DMS53 (cell line): ENCODE results near the gene COL23A1.

Source experiments
- DNase-seq: peaks from one replicate; lab custom pipeline; 2025; lab: John Stamatoyannopoulos, UW

COL23A1 gene

DNA sequence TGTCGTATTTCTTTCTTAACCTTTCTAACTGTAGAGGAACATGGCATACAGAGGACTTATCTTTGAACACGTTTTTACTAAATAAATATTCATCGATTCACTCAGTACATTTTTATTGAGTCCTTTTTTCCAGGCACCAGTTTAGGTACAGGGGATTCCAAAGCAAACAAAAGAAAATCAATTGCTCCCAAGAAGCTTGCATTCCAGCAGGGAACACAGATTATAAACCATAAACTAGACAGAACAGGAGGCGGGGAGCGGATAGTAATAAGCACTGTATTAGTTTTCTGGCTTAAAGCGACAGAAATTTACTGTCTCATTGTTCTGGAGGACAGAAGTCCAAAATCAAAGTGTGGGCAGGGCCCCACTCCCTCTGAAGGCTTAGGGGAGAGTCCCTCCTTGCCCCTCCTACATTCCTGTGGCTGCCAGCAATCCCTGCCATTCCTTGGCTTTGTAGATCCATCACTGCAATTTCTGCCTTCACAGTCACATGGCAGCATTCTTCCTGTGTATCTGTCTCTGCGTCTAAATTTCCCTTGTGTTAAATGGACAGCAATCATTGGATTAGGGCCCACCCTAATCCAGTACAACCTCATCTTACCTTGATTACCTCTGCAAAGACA is 115.5 kb downstream of the COL23A1 start:
- DNase-seq, result no peak

GRCh38 chr5:178473854-178474253 is 116.3 kb downstream of the COL23A1 start:
- DNase-seq, result no peak

DNA sequence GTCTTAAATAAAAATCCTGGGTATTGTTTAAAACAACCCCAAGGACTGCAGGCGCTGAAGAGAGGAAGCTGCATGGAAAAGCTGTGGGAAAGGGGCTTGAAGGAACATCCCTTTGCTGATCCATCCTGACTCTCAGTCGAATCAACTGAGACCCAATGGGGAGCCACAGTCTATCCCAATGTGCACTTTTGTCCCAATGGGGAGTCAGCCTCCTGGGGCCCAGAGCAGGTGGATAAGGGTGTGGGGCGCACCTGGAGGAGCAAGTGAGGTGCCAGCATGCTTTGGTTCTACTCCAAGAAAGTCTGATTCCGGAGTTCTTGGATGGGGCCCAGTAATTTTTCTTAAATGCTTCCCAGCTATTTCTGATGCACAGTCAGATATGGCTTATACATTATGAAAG is 118.1 kb downstream of the COL23A1 start:
- no peak for DNase-seq

GRCh38 chr5:178471711-178472110 is 118.5 kb downstream of the COL23A1 start:
- DNase-seq, result no peak

DNA sequence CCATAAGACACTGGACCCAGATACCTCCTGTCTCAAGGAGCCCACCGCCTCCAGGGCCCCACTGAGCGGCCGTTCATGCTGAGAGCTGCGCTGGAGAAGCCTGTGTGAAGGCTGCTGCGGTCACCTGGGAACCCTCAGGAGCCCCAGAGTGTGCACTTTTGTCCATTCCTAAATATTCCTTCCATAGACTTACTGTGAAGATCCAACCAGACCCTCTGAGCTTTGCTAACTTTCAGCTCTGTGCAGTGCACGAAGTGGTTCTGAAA is 119.5 kb downstream of the COL23A1 start:
- no peak for DNase-seq

GRCh38 chr5:178469975-178470759 is 120.0 kb downstream of the COL23A1 start:
- DNase-seq, result no peak

DNA sequence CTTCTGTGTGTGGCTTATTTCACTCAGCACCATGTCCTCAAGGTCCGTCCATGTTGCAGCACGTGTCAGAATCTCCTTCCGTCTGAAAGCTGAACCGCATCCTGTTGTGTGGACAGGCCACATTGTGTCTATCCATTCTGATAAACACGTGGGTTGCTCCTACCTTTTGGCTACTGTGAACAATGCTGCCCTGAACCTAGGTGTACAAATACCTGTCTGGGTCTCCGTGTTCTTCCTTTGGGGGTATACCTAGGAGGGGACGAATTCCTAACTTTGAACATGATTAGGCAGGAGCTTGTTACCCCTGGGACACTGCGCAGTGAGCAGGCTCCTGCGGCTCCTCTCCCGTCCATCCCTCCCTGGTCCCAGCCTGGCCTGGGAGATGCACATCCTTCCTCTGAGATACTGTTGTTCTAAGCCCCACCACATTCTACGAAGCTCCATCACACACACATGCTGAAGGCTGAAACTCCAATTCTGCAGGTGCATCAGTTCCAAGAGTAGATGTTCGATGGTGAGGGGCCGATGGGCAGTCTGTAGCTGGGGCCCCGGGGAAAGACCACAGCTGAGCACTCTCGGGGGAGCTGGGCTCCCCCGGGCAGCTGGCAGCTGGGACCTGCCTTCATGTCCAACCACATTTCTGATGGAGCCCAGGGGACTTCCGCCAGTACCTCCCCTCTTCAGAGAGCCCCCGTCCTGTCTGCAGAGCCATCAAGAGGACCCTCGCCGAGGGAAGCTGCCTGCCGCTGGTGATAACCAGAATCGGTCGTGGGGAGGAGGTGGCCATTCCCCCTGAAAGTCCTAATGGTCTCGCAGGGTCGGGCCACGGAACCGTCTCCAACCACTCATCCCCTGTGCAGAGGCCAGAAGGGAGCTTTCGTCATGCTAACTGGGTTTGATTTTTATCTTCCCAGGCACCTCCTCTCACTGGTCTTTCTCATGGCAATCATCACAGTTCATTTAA is 120.9 kb downstream of the COL23A1 start:
- no peak for DNase-seq

GRCh38 chr5:178468196-178468685 is 122.0 kb downstream of the COL23A1 start:
- no peak for DNase-seq

DNA sequence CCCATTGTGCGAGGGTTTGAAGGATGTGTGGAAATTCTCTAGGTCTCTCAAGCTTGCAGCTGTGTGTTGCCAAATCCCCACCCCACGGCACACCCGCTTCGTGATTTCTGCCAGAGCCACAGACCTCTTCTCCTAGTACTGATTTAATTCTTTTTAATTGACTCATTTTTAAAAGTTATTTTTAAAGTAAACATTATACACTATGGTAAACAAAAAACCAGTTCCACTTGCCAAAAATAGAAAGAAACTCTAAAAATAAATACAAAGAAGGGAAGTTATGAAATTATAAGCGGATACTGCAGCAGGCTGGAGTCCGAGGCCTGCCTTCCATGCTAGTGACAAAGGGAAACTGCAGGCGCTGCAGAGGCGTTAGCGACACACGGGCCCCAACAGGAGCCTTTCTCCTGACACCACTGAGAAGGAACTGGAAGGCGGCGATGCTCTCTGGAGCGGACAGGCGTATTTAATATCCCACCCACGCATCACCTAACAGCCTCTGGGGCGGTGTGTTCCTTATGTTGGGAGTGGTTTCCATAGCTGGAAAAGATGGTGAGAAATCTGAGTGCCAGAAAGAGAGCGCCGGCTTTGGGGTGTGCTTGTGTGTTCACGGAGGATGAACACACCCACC is 122.5 kb downstream of the COL23A1 start:
- DNase-seq, result no peak

GRCh38 chr5:178467205-178467567 is 123.0 kb downstream of the COL23A1 start:
- no peak for DNase-seq

DNA sequence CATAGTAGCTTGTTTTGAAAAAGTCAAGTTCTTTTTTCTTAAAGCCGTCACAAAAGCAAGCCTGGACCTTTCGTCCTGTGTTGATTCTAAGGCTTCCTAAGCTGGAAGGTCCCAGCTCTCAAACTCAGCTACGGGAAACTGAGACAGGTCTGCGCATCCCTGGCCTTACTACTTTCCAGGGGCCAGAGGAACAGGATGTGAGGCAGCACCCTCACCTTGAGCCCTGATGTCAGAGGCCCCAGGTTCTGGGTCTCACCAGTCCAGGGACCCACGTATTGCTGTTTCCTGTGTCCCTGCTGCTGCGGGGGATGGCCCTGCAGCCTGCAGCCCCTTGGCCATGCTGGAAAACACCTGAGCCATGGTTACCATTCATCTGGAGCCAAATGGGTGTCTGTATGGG is 123.9 kb downstream of the COL23A1 start:
- no peak for DNase-seq

GRCh38 chr5:178465861-178466288 is 124.3 kb downstream of the COL23A1 start:
- no peak for DNase-seq

- DNase-seq, result no peak
These were observed 124.8 kb downstream of the COL23A1 start for GRCh38 chr5:178465228-178465860.

GRCh38 chr5:178464431-178465048 is 125.7 kb downstream of the COL23A1 start:
- DNase-seq, result no peak

DNA sequence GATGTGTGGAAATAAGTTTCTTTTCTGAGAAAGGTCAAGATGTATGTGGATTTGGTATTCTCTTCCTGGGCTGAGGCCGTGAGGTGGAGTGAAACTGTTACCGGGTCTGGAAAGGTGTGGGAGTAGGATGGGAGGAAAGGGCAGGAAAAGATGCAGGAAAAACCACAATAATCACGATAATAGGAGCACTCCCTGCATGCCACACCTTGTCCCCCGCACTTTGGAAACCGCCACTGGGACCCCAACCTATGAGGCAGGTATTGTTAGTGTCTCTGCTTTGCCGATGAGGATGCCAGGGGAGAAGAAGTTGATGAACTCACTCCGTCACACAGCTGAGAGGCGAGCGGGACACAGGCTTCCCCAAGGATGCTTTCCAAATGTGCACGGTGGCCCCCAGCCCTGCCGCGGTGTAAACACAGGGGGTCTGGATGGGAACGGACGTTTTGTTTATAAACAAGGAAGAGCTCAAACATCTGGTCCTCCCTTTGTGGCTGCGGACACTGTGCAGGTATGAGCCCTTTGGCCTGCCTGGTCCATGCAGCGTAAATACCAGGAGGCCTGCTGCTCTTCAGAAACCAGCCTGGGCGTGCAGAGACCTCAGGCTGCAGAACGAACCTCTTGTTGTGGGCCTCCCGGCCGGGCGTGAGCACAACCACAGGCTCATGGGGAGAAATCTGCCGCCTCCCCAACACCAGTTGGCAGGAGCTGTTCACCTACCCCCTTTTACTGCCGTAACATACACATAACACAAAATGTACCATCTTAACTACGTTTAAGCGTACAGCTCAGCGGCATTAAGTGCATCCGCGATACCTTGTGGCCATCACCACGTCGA is 126.7 kb downstream of the COL23A1 start:
- no peak for DNase-seq

DNA sequence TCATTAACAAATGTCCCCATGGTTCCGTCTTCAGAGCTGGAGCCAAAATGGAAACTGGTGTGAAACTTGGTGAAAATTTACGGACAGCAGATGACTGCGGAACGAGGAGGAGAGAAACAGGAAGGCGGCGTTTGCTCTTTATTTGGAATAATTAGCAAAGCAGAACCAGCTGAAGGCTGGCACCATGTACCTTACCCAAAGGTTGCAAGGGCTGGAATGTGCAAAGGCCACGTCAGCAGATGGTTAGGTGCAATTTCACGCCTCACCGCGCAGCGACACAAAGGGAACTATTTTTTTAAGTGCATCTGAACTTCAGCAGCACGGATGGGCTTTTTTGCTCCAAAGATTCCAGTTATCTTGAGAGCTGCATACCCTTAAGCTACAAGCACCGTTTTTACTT is 127.4 kb downstream of the COL23A1 start:
- DNase-seq, result no peak

- no peak for DNase-seq
These were observed 128.1 kb downstream of the COL23A1 start for GRCh38 chr5:178462076-178462475.

DNA sequence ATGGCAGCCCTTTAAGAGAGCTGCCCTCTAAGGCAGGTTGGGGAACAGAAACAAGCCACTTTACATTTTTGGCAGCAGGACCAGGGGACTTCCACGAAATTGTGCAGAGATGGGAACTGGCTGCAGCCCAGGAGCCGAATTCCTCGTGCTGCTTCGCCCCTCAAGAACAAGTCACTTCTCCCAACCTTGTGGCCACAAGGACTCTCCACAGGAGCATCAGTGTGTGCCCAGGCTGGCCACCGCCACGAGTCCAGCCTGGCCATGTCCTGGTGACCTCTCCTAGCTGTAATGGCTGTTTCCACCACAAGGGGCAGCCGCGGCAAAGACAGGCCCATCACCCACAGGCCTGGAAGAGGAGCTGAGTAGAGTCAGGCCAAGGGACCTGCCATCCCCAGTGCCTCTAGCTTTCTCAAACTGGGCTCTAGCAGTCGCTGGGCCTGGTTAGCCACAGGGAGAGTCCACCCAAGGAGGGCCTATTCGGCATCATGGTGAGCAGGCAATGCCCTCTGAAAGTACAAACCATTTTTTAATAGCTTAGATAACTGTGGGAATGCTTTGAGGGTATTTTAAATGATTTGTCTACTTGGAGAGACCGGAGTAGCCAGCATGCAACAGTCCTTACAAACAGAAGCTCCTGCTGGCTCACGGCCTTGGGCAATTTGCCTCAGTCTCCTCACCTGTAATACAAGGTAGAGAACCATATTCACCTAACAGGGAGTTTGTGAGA is 129.0 kb downstream of the COL23A1 start:
- peak; percentile 56 for DNase-seq

- no peak for DNase-seq
These were observed 129.6 kb downstream of the COL23A1 start for GRCh38 chr5:178460598-178460997.

DNA sequence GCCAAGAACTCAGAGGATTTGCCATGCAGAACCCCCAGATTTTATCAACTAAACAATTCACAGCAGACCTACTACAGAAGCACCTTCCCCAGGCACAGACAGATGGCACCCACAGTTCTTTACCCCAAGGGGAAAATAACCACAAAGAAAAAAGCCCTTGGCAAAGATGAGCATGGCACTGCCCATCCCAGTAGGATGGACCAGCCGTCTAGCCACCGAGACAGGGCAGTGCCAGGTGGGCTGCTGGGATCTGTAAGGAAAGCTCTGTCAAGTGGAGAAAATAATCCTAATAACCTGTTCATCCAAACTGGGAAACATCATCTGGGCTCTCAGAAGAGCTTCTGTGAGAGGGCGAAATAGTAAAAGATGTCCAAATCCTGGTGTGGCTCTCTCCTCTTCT is 130.0 kb downstream of the COL23A1 start:
- DNase-seq, result no peak
